ENCODE measurements around the gene KMT2D.

DNA sequence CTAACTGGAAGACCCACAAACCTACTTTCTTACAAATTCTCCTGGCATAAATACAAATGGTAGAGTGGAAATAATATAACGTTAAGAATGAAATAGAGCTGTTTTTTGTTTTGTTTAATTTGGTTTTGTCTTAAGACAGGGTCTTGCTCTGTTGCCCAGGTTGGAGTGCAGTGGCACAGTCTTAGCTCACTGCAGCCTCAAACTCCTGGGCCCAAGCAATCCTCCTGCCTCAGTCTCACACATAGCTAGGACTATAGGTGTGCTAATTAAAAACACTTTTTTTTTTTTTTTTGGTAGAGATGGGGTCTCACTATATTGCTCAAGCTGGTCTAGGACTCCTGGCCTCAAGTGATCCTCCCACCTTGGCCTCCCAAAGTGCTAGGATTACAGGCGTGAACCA, 38.1 kb upstream of the KMT2D start:
- TF ChIP-seq, protein P1, sequence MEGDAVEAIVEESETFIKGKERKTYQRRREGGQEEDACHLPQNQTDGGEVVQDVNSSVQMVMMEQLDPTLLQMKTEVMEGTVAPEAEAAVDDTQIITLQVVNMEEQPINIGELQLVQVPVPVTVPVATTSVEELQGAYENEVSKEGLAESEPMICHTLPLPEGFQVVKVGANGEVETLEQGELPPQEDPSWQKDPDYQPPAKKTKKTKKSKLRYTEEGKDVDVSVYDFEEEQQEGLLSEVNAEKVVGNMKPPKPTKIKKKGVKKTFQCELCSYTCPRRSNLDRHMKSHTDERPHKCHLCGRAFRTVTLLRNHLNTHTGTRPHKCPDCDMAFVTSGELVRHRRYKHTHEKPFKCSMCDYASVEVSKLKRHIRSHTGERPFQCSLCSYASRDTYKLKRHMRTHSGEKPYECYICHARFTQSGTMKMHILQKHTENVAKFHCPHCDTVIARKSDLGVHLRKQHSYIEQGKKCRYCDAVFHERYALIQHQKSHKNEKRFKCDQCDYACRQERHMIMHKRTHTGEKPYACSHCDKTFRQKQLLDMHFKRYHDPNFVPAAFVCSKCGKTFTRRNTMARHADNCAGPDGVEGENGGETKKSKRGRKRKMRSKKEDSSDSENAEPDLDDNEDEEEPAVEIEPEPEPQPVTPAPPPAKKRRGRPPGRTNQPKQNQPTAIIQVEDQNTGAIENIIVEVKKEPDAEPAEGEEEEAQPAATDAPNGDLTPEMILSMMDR (conservative IDR thresholded peaks at IDR 0.05; ENCODE audit: low read depth, low read length): no peak
- TF ChIP-seq EZH2 (IDR thresholded peaks at IDR 0.05; ENCODE audit: low read length, unreplicated experiment): no peak
